Placental epithelial cell (primary cell): Measurements from ENCODE around the gene IKBKE. TPM values are rescaled to one million over a fixed set of nuclear protein-coding genes. Genes with fewer than 3 reads are reported as not detected.

Source experiments
- small RNA-seq: library from RNA; depleted of rRNA; stranded (forward); fragments of <200 nt; gene quantifications from one replicate; pipeline ENCODE3, GENCODE V24; 2012
- total RNA-seq: library from RNA; depleted of rRNA; stranded (reverse); fragments of >200 nt; gene quantifications from 2 replicates; pipeline ENCODE4 v1.2.3, GENCODE V29; 2012

The IKBKE gene
- 14.9 and 23.9 TPM in 2 replicates for total RNA-seq

GRCh38 chr1:206469933-206470691, at the start of gene IKBKE:
TSS of gene IKBKE (plus strand) at chr1:206470476. CDS start at chr1:206473228, 2,752 bp downstream.

GRCh38 chr1:206507284-206508129, 37.2 kb downstream of the IKBKE start, which contains the start of gene RASSF5:
TSS of gene RASSF5 (plus strand) at chr1:206507531. CDS start at chr1:206507603, 72 bp downstream.

Small RNA genes lying within 50 kb of the gene (small RNA-seq; reads per million reads assigned to genes)
- gene MIR6769B, result not detected

Other genes starting within 250 kb of the IKBKE start
- 1.6 and 2.3 TPM in 2 replicates for gene RASSF5, start 37.1 kb downstream of the IKBKE start, total RNA-seq
- gene EIF2D, start 142.0 kb downstream of the IKBKE start, total RNA-seq, result 54.2 and 54.3 TPM in 2 replicates
- gene DYRK3, start 165.1 kb downstream of the IKBKE start, total RNA-seq, result 0.79 and 1.2 TPM in 2 replicates
- 17.7 and 28.3 TPM in 2 replicates for gene MAPKAPK2, start 214.4 kb downstream of the IKBKE start, total RNA-seq